GM19452 (cell line): ENCODE data around the gene CCDC73.
"Not testable (repeated sequence)": the region's sequence is repeated elsewhere in the genome, so short reads cannot be mapped to it uniquely, and the experiment has no call there.

Experiments
- ATAC-seq: cut with Tn5 transposase; IDR thresholded peaks from one replicate; pipeline ENCODE4 v1.9.1; 2021; ENCODE audit not compliant: unreplicated experiment

CCDC73 gene

DNA sequence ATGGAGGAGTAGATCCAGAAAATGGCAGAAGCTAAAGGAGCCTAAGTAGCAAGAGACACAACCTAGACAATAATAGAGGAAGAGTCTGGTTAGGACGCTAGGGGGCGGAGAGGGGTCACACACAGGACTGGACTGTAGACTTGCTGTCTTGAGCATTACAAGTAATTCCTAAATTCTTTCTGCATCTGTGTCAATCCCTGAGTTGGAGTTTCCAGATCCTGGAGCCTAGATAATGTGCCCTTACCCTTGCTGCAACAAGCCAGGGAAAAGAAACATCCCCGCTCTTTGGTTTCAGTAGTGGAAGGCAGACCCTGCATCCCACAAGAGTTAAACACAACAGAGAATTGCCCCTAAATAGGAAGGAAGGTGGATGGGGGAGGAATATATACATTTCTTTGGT is 14.9 kb upstream of the CCDC73 start:
- peak; percentile 98 for ATAC-seq

DNA sequence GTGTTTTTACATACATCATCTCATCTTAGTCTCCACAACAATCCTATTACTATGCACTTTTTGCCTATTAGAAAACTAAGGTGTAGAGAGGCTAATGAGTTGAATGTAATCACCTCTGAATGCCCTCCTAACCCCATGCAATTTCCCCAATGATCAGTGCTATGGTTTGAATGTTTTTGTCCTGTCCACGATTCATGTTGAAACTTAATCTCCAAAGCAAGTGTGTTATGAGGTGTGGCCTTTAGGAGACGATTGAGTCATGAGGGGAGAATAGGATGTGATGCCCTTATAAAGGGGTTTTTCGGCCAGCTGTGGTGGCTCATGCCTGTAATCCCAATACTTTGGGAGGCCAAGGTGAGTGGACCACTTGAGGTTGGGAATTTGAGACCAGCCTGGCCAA is 2.0 kb upstream of the CCDC73 start:
- no peak for ATAC-seq

DNA sequence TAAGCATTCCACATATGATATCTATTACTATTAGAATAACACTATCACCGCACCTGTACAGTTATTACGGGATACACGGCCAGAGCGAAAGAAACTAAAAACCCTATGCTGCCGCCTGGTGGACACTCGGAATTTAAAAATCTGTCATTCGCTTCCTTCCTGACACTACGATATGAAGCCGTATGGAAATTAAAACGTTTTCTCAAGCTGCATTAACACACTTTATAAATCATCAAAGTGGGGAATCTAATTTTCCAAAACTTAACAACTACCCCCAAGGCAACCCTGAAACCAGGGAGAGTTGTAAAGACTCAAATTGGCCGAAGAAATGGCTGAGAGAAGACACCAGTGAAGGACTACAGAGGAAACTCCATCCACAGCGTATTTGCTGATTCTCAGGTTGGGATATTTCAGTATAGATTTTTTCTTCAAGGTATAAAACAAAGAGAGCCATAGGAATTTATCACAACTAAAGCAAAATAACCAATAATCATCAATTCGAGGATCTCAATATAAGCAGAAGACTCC is 1.4 kb downstream of the CCDC73 start:
- peak; percentile 87 for ATAC-seq

DNA sequence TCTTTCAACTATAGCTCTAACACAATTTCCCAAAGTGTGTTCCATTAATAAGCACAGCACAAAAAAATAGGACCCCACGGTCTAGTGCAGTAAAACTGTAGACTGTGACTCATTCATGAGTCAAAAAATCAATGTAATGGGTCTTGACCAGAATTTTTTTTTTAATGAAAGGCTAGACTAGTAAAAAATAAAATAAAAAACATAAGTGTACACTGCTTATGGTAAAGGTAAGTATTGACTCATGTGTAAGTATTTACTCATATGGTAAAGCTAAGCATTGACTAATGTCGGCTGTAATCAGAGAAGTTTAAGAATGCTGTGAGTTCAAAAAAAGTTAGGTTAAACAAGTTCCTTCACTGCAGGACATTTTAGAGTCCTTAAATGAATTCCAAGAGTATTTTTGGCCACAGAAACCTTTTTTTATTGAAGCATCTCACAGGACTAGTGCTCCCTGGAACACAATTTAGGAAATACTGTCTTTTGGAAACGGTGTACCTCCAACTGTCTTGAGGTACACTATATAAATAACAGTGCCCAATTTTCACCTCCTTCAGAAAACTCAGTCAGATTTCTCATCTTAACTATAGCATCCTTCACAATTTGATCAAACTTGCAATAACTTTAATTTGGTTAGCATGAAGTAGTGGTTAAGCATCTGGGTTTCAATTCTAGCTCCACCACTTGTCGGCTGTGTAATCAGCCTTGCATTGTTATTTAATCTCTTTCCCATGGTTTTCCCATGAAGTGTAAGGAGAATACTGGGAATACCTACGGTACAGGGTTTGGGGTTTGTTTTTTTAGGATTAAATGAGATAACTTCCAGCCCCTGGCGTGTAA is 2.1 kb downstream of the CCDC73 start:
- peak; percentile 9 for ATAC-seq

GRCh38 chr11:32790916-32791315 is 3.5 kb downstream of the CCDC73 start:
- no peak for ATAC-seq

- no peak for ATAC-seq
These were observed 7.7 kb downstream of the CCDC73 start for GRCh38 chr11:32786811-32787210.

DNA sequence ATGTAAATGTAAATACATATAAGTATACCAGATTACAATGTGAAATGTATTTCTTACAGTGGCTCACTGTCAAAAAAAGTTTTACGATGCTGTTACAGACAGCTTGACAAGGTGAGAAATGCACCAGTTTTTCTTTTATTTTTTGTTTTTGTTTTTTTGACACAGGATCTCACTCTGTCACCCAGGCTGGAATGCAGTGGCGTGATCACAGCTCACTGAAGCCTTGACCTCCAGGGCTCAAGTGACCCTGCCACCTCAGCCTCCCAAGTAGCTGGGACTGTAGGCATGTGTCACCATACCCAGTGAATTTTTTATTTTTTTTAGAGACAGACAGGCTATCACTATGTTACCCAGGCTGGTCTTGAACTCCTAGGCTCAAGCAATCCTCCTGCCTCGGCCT is 9.2 kb downstream of the CCDC73 start:
- no peak for ATAC-seq

- ATAC-seq, result no peak
These were observed 12.7 kb downstream of the CCDC73 start for GRCh38 chr11:32781721-32782120.

DNA sequence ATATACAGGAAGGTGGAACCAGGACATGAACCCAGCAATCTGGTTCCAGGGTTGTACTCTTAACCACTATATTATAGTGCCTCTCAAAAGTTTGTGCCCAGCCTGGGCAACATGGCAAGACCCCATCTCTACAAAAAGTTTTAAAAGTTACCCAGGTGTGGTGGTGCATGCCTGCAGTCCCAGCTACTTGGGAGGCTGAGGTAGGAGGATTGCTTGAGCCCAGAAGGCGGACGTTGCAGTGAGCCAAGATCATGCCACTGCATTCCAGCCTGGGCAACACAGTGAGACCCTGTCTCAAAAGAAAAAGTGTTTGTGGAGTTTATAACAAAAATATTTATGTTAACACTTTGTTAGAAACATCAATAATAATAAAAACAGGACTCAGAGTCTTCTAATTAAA is 13.6 kb downstream of the CCDC73 start:
- ATAC-seq, result not testable (repeated sequence)

- ATAC-seq, result no peak
These were observed 15.3 kb downstream of the CCDC73 start for GRCh38 chr11:32779136-32779535.

DNA sequence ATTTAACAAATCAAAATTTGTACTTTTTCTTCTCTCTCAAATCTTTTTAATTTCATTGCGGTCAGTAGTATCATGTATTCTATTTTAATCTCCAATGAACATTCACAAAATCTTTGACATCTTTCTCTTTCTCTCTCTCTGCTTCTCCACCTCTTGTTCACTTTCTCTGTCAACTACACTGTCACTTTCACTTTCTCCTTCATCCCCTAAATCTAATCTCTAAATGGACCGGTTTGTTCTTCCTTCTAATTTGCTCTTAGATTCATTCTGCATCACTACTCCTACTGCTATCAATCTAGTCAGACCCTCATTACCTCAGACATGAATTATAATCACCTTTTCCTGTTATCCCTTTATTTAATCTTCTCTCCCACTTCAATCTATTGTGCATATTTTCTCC is 18.6 kb downstream of the CCDC73 start:
- ATAC-seq, result peak; percentile 52

- ATAC-seq, result no peak
These were observed 20.4 kb downstream of the CCDC73 start for GRCh38 chr11:32774081-32774480.

GRCh38 chr11:32772731-32773130 is 21.7 kb downstream of the CCDC73 start:
- no peak for ATAC-seq

DNA sequence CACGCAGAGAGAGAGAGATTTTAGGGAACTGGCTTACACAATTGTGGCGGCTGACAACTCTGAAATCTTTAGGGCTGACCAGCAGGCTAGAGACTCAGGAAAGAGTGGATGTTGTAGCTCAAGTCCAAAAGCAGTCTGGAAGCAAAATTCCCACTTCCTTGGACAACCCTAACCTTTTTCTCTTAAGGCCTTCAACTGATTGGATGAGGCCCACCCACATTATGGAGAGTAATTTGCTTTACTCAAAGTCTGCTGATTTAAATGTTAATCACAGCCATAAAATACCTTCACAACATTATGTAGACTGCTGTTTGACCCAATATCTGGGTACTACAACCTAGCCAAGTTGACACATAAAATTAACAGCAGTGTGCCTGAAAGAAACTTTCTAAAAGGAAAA is 32.7 kb downstream of the CCDC73 start:
- ATAC-seq, result not testable (repeated sequence)

DNA sequence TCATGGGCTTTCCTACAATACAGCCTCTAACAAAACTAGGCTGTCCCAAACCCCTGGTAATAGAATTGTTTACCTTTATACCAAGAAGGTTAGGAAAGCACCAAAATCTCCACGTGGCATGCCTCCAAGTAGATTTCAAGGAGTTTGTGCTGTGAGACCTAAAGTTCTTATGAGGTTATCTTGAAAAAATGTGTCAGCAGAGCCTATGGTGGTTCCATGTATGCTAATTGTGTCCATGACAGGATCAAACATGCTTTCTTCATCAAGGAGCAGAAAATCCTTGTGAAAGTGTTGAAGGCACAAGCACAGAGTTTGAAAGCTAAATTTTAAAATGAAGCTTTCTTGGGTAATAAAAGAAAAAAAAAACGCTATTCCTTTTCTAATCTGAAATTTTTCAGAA is 36.2 kb downstream of the CCDC73 start:
- no peak for ATAC-seq

DNA sequence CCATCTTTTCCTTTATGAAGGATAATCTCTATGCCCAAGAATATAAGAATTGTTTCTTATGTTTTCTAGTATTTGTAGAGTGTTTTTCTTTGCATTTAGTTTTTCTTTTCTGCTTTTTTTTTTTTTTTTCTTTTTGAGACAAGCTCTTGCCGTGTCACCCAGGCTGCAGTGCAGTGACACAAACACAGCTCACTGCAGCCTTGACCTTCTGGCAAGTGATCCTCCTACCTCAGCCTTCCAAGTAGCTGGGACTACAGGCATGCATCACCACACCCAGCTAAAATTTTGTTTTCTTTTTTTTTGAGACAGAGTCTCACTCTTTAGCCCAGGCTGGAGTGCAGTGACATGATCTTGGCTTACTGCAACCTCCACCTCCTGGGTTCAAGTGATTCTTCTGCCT is 41.3 kb downstream of the CCDC73 start:
- ATAC-seq, result not testable (repeated sequence)

- no peak for ATAC-seq
These were observed 42.5 kb downstream of the CCDC73 start for GRCh38 chr11:32752001-32752400.

GRCh38 chr11:32751381-32751780 is 43.1 kb downstream of the CCDC73 start:
- ATAC-seq, result no peak

GRCh38 chr11:32729976-32730375 is 64.5 kb downstream of the CCDC73 start:
- ATAC-seq, result no peak

GRCh38 chr11:32723332-32723731 is 71.1 kb downstream of the CCDC73 start:
- ATAC-seq, result no peak

- no peak for ATAC-seq
These were observed 72.2 kb downstream of the CCDC73 start for GRCh38 chr11:32722255-32722654.

- no peak for ATAC-seq
These were observed 81.0 kb downstream of the CCDC73 start for GRCh38 chr11:32713496-32713895.

DNA sequence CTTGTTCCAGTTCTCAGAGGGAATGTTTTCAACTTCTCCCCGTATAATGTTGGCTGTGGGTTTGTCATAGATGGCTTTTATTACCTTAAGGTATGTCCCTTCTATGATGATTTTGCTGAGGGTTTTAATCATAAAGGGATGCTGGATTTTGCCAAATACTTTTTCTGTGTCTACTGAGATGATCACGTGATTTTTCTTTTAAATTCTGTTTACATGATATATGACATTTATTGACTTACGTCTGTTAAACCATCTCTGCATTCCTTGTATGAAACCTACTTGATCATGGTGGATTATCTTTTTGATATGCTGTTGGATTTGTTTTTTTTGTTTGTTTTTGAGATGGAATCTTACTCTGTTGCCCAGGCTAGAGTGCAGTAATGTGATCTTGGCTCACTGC is 85.5 kb downstream of the CCDC73 start:
- not testable (repeated sequence) for ATAC-seq
